OCI-LY7 (cell line): Measurements from ENCODE around the gene DHX15.

Source experiments
- CTCF ChIP-seq: fragments of 200-600 bp; sonication (generic); conservative IDR thresholded peaks from 2 replicates; pipeline ENCODE4 v1.5.1; 2014; ENCODE audit warnings: mild to moderate bottlenecking, antibody characterized with exemption, low read length, moderate library complexity, mixed read lengths
- EZH2phosphoT487 ChIP-seq: fragments of 200-600 bp; sonication (generic); IDR thresholded peaks from 2 replicates; pipeline ENCODE4 v1.6.1; 2018; ENCODE audit warnings: low read depth, borderline replicate concordance, mild to moderate bottlenecking, mixed run types, antibody characterized with exemption, low read length, moderate library complexity, mixed read lengths

- TF ChIP-seq CTCF (no peak), EZH2phosphoT487 (no peak)
Measured at GRCh38 chr4:24569662-24570061, 14.7 kb downstream of the DHX15 start.
